Measurements from ENCODE around the gene COL18A1.
"Not testable (repeated sequence)": the region's sequence is repeated elsewhere in the genome, so short reads cannot be mapped to it uniquely, and the experiment has no call there.

Gene COL18A1

GRCh38 chr21:45525153-45525909 lies 120.4 kb downstream of the COL18A1 start:
- peak; percentile 13 for DNase-seq

- DNase-seq, result peak; percentile 12
These were observed 120.9 kb downstream of the COL18A1 start for GRCh38 chr21:45525910-45526306.

DNA sequence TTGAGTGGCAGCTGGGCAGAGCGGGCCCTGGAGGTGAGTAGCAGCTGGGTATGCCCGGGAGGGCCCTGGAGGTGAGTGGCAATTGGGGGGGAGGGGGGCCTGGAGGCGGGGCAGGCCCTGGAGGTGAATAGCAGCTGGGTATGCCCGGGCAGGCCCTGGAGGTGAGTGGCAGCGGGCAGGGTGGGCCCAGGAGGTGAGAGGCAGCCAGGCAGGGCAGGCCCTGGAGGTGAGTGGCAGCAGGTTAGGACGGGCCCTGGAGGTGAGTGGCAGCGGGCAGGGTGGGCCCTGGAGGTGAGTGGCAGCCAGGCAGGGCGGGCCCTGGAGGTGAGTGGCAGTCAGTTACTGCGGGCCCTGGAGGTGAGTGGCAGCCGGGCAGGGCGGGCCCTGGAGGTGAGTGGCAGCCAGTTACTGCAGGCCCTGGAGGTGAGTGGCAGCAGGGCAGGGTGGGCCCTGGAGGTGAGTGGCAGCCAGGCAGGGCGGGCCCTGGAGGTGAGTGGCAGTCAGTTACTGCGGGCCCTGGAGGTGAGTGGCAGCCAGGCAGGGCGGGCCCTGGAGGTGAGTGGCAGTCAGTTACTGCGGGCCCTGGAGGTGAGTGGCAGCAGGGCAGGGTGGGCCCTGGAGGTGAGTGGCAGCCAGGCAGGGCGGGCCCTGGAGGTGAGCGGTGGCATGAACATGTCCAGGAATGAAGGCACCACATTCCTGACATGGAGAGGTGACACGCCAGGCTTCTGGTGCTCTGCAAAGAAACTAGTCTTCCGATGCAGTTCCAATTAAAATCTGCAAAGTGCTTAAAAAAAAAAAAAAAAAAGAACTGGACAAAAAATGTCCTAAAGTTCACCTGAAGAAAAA lies 122.4 kb downstream of the COL18A1 start:
- DNase-seq, result peak; percentile 9

DNA sequence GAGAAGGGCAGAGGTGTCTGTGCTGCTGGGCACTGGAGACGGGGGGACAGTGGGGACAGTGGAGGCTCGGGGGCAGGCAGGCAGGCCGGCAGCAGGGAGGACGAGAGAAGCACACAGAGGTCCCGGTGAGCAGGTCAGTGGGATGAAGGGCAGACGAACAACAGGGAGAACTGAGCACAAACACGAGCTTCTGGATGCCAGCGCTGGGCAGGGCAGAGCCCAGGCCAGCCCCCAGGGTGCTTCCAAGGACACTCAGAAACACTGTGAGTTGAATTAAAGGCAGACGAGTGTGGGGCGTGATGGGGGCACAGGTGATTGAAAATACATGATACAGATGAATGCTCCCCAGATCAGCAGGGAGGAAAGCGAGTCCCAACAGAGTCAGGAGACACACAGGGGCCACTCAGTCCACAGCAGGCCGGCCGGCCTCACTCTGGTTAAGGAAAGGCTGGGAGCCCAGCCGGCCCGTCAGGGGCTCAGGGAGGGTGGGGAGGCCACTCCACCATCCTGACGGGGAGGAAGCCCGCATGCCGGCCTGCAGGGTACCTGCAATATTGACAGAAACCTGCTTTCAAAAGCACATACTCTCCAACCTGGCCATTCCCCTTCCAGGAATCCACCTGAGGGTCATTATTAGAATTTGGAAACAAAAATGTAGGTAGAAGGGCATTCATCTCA lies 123.2 kb downstream of the COL18A1 start:
- DNase-seq, result no peak

- DNase-seq, result peak; percentile 15
These were observed 124.2 kb downstream of the COL18A1 start for GRCh38 chr21:45528981-45529784.

DNA sequence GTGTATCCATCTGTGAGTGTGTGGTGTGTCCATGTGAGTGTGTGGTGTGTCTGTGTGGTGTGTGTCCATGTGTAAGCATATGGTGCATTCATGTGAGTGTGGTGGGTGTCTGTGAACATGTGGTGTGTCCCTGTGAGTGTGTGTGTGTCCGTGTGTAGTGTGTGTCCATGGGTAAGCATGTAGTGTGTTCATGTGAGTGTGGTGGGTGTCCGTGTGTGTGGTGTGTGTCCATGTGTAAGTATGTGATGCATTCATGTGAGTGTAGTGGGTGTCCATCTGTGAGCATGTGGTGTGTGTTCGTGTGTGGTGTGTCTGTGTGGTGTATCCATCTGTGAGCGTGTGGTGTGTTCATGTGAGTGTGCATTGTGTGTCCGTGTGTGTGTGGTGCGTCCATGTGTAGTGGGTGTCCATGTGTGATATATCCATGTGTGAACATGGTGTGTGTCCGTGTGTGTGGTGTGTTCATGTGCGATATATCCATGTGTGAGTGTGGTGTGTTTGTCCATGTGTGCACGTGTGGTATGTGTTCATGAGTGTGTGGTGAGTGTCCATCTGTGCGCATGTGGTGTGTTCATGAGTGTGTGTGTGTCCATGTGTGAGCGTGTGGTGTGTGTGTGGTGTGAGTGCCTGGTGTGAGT lies 124.9 kb downstream of the COL18A1 start:
- DNase-seq, result peak; percentile 15

DNA sequence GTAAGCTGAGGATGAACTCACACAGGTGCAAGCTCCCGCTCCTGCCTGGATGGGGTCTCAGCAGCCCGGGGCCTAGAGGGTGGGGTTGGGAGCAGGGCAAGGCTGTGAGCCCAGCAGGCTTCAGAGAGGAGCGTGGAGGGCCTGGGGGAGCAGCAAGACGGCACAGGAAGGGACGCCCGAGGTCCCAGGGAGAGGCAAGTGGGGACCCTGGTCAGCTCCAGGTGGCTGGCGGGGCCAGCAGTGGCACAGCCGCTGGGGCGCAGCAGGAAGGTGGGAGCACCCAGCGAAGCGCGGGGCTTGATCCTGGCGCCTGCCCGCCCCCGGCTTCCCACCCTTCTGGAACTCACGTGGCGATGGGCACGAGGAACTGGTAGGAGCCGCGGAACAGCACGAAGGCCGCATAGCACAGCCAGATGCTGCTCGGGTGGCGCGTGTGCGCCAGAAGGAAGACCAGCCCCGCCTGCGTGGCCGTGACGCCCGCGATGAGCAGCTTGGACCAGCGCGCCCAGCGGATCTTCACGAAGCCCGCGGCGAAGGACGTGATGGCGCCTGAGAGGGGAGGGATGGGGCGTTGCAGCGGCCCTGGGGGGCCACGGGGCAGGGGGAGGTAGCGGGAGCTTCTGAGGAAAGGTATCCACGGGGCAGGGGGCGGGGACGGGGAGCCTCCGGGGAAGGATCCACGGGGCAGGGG lies 125.6 kb downstream of the COL18A1 start:
- peak; percentile 6 for DNase-seq

GRCh38 chr21:45531114-45531392 lies 126.1 kb downstream of the COL18A1 start:
- DNase-seq, result not testable (repeated sequence)

GRCh38 chr21:45531393-45532215 lies 126.6 kb downstream of the COL18A1 start:
- DNase-seq, result peak; percentile 13

DNA sequence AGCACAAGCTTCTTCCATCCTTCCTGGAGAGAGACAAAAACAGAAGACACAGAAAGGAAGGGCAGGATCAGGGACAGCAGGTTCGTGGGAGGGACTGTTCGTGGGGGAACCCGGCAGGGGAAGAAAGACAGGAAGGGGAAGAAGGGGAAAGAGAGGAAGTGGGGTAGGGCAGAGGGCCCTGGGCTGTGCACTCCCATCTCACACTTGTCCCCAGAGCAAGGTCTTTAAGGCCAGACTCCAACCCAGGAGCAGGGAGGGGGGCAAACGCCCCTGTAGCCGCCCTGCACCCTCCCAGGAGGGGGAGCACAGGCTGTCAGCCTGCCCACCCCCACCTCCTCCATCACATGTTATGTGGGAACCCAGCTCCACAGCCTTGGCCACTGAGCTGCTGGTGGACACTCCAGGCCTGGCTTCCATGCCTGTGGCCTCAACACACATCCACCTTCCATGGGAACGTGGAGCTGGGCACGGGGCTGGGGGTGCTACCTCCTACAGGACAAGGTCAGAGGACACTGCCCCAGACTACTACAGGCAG lies 127.9 kb downstream of the COL18A1 start:
- DNase-seq, result peak; percentile 17

DNA sequence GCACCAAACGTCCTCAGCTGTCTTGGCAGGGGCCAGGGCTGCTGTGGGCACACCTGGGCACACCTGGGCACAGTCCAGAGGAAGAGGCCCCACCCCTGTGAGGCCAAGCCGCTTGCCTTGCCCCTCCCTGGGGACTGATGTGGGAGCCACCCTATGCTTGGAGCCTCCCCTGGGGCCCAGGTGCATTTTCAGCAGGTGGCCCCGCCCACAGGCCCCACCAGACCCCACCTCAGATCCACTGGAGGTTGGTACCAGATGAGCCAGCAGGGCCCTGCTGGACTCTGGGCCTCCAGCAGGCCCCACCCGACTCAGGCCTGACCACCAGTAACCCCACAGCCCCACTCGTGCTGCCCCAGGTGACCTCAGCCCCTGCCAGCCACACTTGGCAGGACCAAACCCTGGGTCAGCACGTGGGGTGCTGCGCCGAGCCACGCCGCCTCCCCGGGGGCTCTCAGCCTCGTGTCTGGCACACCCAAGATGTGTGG lies 128.4 kb downstream of the COL18A1 start:
- DNase-seq, result peak; percentile 16

GRCh38 chr21:45533846-45534635 lies 129.1 kb downstream of the COL18A1 start:
- DNase-seq, result peak; percentile 15

- peak; percentile 16 for DNase-seq
These were observed 129.8 kb downstream of the COL18A1 start for GRCh38 chr21:45534636-45535331.

DNA sequence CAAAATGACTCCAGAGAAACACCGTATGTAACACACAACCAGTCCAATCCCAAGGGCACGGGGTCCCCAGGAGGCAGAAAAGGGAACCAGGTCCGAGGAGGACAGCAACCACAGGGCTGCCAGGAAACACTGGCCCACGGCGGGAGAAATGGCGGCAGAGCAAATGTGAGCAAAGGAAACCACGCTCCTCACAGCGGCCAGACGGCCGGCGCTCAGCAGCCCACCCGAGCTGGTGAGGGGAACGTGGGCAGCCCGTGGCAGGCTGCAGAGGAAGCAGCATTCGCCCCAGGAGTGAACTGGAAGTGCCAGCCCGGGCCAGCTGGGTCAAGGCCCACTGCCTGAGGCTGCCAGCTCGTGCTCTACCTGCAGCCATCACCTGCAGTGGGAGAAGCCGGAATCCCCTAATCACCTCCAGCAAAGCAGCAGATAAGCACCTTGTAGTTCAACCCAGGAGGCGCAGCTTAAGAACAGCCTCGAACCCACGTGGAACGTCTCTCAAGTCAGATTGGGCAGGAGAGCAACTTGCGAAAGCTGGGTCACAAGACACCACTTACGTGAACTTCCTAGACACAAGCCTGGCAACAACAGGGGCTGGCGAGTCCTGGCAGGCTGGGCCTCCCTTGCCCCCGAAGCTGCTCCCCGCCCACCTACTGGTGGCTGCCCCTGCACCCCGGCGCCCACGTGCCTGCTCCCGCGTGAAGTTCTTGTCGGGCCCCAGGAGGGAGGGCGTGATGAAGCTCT lies 130.5 kb downstream of the COL18A1 start:
- peak; percentile 55 for DNase-seq

DNA sequence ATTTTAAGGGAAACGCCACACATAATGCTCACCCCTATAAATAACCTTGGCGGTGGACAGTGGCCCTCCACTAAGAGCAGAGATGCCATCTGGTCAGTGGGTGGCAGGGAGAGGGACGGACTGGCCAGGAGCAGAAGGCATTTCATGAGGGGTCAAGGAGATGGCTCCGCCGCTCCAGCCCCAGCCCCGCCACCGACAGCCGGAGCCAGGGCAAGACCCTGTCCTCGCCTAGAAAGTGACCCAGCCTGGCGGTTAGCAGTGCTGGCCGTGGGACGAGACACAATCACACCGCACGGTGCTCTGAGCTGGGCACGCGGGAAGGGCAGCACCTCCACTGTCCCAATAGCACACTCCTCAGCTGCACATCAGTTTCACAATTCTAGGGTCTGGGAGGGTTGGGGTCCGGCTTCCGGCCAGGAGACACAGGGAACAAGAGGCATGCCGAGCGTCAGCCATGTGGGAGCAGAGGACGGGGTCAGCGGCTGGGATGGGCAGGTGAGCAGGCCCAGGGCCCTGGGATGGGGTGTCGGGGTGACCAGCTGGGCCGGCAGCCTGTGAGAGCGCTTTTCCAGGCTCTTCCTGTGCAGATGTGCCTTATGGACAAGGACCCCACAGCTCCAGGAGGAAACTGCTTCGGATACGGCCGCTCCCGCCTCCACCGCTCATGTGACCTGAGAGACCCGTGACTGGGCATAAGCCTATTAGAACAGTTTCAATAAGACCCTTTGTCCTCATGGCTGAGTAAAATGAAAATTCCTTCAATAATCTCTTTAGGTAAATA lies 131.5 kb downstream of the COL18A1 start:
- no peak for DNase-seq

DNA sequence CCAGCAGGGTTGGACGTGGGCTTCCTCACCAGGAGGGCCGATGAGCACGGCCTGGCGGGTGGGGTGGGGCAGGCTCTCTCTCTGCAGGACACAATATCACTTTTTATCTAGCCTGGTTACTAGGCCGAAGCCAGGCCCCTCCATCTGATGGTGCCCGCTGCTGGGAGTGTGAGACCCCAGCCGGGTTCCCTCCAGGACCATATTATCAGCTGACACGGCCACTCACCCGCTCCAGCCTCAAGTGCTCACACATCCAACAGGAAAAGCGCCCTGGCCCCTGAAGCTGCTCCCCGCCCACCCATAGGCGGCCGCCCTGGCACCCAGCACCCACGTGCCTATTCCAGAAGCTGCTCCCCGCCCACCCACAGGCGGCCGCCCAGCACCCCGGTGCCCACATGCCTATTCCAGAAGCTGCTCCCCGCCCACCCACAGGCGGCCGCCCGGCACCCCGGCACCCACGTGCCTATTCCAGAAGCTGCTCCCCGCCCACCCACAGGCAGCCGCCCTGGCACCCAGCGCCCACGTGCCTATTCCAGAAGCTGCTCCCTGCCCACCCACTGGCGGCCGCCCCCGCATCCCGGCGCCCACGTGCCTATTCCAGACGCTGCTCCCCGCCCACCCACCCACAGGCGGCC lies 132.3 kb downstream of the COL18A1 start:
- DNase-seq, result peak; percentile 7

Data from CD4-positive, alpha-beta T cell treated with Interleukin-15 for 1 hour (primary cell).